Skeletal muscle tissue (tissue), 4 donors: ENCODE results near the gene RECK. TPM values are rescaled to one million over a fixed set of nuclear protein-coding genes. Genes with fewer than 3 reads are reported as not detected.

Experiments
- H3K27ac ChIP-seq: one replicate; pipeline ENCODE4 v1.7.0; 2013; ENCODE audit warnings: mild to moderate bottlenecking, low read depth, low read length, inconsistent platforms
- H3K27me3 ChIP-seq, 3 donors: one replicate each; pipeline ENCODE4 v1.7.0; 2013; ENCODE audit warnings: low read length in 3 of 3; ENCODE audit not compliant: control insufficient read depth in 3 of 3, insufficient read depth in 3 of 3
- H3K36me3 ChIP-seq, 3 donors: one replicate each; pipeline ENCODE4 v1.7.0; 2013; ENCODE audit warnings: low read length in 3 of 3; ENCODE audit not compliant: control insufficient read depth in 3 of 3, insufficient read depth in 3 of 3
- H3K4me1 ChIP-seq, 3 donors: one replicate each; pipeline ENCODE4 v1.7.0; 2013; ENCODE audit warnings: low read length in 3 of 3, mild to moderate bottlenecking in 3 of 3; ENCODE audit not compliant: control insufficient read depth in 3 of 3, insufficient read depth in 3 of 3
- H3K4me3 ChIP-seq, 3 donors: one replicate each; pipeline ENCODE4 v1.7.0; 2013; ENCODE audit warnings: low read length in 3 of 3
- H3K9ac ChIP-seq, 3 donors: one replicate each; pipeline ENCODE4 v1.7.0; 2013; ENCODE audit warnings: low read length in 3 of 3, mild to moderate bottlenecking in 3 of 3, moderate library complexity in 2 of 3, low read depth in 1 of 3
- H3K9me3 ChIP-seq, 3 donors: one replicate each; pipeline ENCODE4 v1.7.0; 2013; ENCODE audit warnings: low read length in 3 of 3; ENCODE audit not compliant: control insufficient read depth in 3 of 3
- total RNA-seq: library from RNA; depleted of rRNA; stranded (reverse); fragments of >200 nt; gene quantifications from one replicate; pipeline ENCODE4 v1.2.3, GENCODE V29; 2014
- donor health status: Osteomylitis.

Gene RECK
- total RNA-seq, 1 donor from 2014 or later = 14.6 TPM

GRCh38 chr9:36141288-36141687, 104.6 kb downstream of the RECK start:
- H3K9ac ChIP-seq = no peak overlapping the region
- H3K9me3 ChIP-seq = peaks cover 0 to 3% (median 0%) of the 10 kb centered on the region in 3 donors
- peaks cover 27 to 38% (median 38%) of the 10 kb centered on the region in 3 donors for H3K4me1 ChIP-seq
- peak overlapping the region; percentile 75 for H3K27ac ChIP-seq
- peaks cover 2 to 19% (median 8%) of the 10 kb centered on the region in 3 donors for H3K27me3 ChIP-seq
- H3K4me3 ChIP-seq = no peak overlapping the region
- H3K36me3 ChIP-seq = peaks cover 0 to 4% (median 0%) of the 10 kb centered on the region in 3 donors

- H3K4me1 ChIP-seq = peaks cover 27 to 38% (median 36%) of the 10 kb centered on the region in 3 donors
- H3K27me3 ChIP-seq = peaks cover 2 to 19% (median 8%) of the 10 kb centered on the region in 3 donors
- no peak overlapping the region for H3K9ac ChIP-seq
- H3K27ac ChIP-seq = peak overlapping the region; percentile 75
- no peak overlapping the region for H3K4me3 ChIP-seq
- H3K9me3 ChIP-seq = peaks cover 0 to 3% (median 0%) of the 10 kb centered on the region in 3 donors
- peaks cover 0 to 4% (median 0%) of the 10 kb centered on the region in 3 donors for H3K36me3 ChIP-seq
Observed at GRCh38 chr9:36141761-36142160, 105.0 kb downstream of the RECK start.

GRCh38 chr9:36142510-36143244, 106.0 kb downstream of the RECK start:
- Histone ChIP-seq H3K4me3 (peak overlapping the region; percentile 17 to 54 (median 41)), H3K9me3 (peaks cover 0 to 3% (median 0%) of the 10 kb centered on the region in 3 donors), H3K4me1 (peaks cover 19 to 34% (median 33%) of the 10 kb centered on the region in 3 donors), H3K36me3 (peaks cover 0 to 4% (median 0%) of the 10 kb centered on the region in 3 donors), H3K27me3 (peaks cover 2 to 11% (median 3%) of the 10 kb centered on the region in 3 donors), H3K27ac (peak overlapping the region; percentile 75), H3K9ac (peak overlapping the region; percentile 15 to 62 (median 47))

GRCh38 chr9:36143245-36143641, 106.5 kb downstream of the RECK start:
- Histone ChIP-seq H3K9ac (peak overlapping the region; percentile 15 to 50 (median 47)), H3K36me3 (peaks cover 0 to 4% (median 0%) of the 10 kb centered on the region in 3 donors), H3K27ac (peak overlapping the region; percentile 75), H3K9me3 (peaks cover 0 to 3% (median 0%) of the 10 kb centered on the region in 3 donors), H3K27me3 (peaks cover 0 to 8% (median 2%) of the 10 kb centered on the region in 3 donors), H3K4me3 (peak overlapping the region; percentile 17 to 45 (median 41)), H3K4me1 (peaks cover 18 to 35% (median 33%) of the 10 kb centered on the region in 3 donors)

GRCh38 chr9:36144309-36145232, 107.9 kb downstream of the RECK start:
- peaks cover 27 to 45% (median 40%) of the 10 kb centered on the region in 3 donors for H3K4me1 ChIP-seq
- H3K9ac ChIP-seq = no peak overlapping the region
- no peak overlapping the region for H3K27ac ChIP-seq
- peaks cover 0 to 4% (median 0%) of the 10 kb centered on the region in 3 donors for H3K36me3 ChIP-seq
- peaks cover 0 to 3% (median 0%) of the 10 kb centered on the region in 3 donors for H3K9me3 ChIP-seq
- H3K4me3 ChIP-seq = no peak overlapping the region
- peaks cover 0 to 2% (median 0%) of the 10 kb centered on the region in 3 donors for H3K27me3 ChIP-seq

- H3K27me3 ChIP-seq = peaks cover 0 to 2% (median 0%) of the 10 kb centered on the region in 3 donors
- peaks cover 26 to 41% (median 40%) of the 10 kb centered on the region in 3 donors for H3K4me1 ChIP-seq
- peaks cover 0 to 3% (median 0%) of the 10 kb centered on the region in 3 donors for H3K9me3 ChIP-seq
- peaks cover 0 to 4% (median 2%) of the 10 kb centered on the region in 3 donors for H3K36me3 ChIP-seq
- no peak overlapping the region for H3K4me3 ChIP-seq
- H3K27ac ChIP-seq = no peak overlapping the region
- no peak overlapping the region for H3K9ac ChIP-seq
Observed at GRCh38 chr9:36145970-36146369, 109.3 kb downstream of the RECK start.

GRCh38 chr9:36146651-36147050, 109.9 kb downstream of the RECK start:
- Histone ChIP-seq H3K4me1 (peaks cover 27 to 40% (median 40%) of the 10 kb centered on the region in 3 donors), H3K27me3 (peaks cover 0 to 2% (median 0%) of the 10 kb centered on the region in 3 donors), H3K9me3 (peaks cover 0 to 3% (median 0%) of the 10 kb centered on the region in 3 donors), H3K36me3 (peaks cover 0 to 4% (median 2%) of the 10 kb centered on the region in 3 donors), H3K27ac (no peak overlapping the region), H3K4me3 (no peak overlapping the region), H3K9ac (no peak overlapping the region)

GRCh38 chr9:36147441-36148175, 110.9 kb downstream of the RECK start:
- H3K36me3 ChIP-seq = peaks cover 0 to 4% (median 2%) of the 10 kb centered on the region in 3 donors
- H3K27me3 ChIP-seq = no peaks in the 10 kb centered on the region
- no peak overlapping the region for H3K9ac ChIP-seq
- no peak overlapping the region for H3K27ac ChIP-seq
- H3K4me3 ChIP-seq = no peak overlapping the region
- peaks cover 24 to 33% (median 32%) of the 10 kb centered on the region in 3 donors for H3K4me1 ChIP-seq
- peaks cover 0 to 3% (median 0%) of the 10 kb centered on the region in 3 donors for H3K9me3 ChIP-seq
